Measurements from ENCODE around the gene IP6K3. TPM values are rescaled to one million over a fixed set of nuclear protein-coding genes. Genes with fewer than 3 reads are reported as not detected.

IP6K3 gene
- total RNA-seq, 1 donor from 2014 or later = not detected

DNA sequence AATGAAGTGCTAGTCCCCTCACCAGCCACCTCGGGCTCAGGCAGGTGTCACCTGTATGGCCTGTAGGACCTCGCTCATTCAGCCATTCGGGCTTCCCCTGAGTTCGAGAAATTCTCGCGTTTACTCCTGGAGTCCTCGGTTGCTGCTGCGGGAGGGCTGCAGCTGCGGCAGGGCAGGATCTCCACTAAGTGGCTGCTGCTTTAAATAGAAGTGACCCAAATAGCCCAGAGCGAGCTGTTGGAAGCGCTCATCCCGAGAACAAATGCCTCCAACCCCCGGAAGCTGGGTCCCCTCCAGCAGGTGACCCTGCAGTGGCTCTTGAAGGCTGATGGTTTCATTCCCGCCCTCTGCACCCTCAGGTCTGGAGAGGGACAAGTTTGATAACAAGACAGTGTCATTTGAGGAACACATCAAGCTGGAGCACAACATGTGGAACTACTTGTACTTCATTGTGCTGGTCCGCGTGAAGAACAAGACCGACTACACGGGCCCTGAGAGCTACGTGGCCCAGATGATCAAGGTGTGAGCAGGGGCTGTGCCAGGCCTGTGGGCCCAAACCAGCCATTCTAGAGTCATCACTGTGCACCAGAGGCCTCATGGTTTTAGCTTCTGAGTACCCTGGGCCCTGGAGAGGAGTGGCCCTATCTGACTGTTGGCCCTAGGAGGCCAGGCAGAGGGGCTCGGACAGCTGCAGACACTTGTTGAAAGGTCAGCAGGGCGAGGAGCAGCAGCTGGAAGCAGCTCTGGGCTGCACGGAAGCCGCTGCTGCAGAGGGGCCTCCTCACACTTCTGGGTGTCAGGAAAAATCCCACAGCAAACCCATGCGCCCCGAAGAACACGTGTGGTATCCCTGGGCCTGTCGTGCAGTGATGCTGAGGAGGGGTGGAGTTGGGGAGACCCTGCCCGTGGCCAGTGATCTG, 53.3 kb downstream of the IP6K3 start:
- no peak for DNase-seq (ENCODE audit: extremely low read depth, low read depth, low spot score)

DNA sequence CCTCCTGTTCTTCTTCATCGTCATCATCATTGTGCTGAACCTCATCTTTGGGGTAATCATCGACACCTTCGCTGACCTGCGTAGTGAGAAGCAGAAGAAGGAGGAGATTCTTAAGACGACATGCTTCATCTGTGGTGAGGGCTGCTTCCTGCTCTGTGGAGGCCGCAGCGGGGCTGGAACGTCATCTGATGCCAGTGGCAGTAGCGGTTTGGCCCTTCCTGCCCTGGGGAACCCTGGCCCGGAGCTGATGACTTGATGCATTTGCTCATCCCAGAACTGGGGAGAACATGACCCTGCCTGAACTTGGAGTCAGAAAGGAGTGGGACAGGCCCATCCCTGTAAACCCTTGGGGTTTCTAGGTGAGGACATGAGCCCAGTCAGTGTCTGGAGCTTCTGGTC, 53.9 kb downstream of the IP6K3 start:
- no peak for DNase-seq (ENCODE audit: extremely low read depth, low read depth, low spot score)

DNA sequence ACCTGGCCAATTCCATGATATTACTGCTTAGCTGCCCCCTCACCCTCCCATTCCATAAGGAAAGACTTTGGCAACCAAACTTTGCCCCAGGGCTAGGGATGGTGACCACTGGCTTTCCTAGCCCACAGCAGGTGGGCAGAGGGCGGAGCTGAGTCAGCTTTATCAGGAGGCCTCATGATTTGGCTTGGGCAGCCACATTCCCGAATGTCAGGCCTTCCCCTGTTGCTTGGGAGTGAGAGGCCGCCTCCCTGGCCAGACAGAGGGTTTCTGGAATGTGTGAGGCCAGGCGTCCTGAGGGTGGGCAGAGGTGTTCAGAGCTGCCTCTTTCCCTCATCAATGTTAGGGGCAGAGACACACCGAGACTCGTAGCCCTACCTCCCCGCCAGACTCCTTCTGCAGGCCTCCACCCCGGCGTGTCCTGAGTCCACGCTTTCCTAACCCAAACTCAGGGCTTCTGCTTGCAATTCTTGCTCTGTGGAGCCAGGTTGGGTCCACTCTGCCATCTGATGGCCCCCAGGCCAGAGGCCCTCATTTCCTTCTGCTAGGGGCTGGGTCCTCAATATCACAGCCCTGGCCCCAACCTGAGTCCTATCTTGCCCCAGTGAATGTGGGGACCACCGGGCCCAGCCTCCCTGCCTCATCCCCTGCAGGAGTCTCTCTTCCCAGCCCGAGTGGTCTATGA, 54.5 kb downstream of the IP6K3 start:
- no peak for DNase-seq (ENCODE audit: extremely low read depth, low read depth, low spot score)

DNA sequence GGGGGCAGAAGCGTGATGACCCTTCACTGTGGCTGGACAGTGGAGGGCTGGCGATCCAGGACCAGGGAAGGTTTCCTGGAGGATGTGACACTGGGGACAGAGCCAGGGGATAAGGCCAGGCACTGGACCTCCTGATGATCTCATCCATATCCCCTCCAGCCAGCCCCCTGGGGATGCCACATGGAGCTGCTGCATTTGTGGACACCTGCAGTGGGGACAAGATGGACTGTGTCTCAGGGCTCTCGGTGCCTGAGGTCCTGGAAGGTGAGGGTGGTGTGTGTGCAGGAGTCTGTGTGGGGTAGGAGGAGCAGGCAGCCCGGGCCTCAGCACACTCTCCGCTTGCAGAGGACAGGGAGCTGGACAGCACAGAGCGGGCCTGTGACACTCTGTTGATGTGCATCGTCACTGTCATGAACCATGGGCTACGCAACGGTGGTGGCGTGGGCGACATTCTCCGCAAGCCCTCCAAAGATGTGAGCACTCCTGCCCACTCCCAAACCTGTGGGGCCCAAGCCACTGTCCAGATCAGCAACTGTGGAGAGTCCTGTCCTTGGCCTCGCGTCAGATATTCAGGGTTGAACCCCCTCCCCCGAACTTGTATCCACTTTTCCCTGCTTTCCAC, 55.1 kb downstream of the IP6K3 start:
- no peak for DNase-seq (ENCODE audit: extremely low read depth, low read depth, low spot score)

DNA sequence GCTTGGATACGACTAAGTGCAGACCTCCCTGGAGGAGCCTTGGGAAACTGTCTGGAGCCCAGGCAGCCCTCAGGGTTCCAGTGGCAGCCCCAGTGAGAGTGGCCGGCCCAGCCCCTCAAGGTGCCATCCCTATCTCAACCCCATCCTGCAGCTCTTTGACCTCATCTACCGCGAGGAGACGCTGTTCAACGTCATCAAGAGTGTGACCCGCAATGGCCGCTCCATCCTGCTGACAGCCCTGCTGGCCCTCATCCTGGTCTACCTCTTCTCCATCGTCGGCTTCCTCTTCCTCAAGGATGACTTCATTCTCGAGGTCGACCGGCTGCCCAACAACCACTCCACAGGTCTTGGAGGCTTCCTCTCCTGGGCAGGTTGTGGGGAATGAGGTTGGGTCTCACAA, 55.9 kb downstream of the IP6K3 start:
- no peak for DNase-seq (ENCODE audit: extremely low read depth, low read depth, low spot score)

DNA sequence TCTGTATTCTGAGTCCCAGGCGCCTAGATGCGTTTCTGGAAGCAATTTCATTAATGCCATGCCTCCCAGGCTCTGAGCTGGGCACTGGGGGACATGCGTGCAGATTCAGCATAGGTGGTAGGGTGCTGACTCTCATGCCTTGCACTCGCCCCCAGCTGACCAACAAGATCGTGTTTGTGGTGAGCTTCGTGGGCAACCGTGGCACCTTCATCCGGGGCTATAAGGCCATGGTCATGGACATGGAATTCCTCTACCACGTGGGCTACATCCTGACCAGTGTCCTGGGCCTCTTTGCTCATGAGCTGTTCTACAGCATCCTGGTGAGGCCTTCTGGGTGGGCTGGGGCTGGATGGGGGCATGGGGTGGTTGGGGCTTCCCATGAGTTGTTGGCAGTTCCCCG, 56.8 kb downstream of the IP6K3 start:
- DNase-seq (ENCODE audit: extremely low read depth, low read depth, low spot score) = no peak

DNA sequence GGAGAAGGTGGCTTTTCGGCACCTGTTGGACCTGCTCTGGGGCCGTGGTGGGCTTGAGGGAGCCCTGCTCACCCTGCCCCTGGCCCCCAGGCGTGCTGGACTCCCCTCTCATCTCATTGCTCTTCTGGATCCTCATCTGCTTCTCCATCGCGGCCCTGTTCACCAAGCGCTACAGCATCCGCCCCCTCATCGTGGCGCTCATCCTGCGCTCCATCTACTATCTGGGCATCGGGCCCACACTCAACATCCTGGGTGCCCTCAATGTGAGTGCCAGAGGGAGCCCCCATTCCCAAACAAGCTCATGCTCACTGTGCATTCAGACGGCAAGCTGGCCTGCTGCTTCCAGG, 57.6 kb downstream of the IP6K3 start:
- no peak for DNase-seq (ENCODE audit: extremely low read depth, low read depth, low spot score)

DNA sequence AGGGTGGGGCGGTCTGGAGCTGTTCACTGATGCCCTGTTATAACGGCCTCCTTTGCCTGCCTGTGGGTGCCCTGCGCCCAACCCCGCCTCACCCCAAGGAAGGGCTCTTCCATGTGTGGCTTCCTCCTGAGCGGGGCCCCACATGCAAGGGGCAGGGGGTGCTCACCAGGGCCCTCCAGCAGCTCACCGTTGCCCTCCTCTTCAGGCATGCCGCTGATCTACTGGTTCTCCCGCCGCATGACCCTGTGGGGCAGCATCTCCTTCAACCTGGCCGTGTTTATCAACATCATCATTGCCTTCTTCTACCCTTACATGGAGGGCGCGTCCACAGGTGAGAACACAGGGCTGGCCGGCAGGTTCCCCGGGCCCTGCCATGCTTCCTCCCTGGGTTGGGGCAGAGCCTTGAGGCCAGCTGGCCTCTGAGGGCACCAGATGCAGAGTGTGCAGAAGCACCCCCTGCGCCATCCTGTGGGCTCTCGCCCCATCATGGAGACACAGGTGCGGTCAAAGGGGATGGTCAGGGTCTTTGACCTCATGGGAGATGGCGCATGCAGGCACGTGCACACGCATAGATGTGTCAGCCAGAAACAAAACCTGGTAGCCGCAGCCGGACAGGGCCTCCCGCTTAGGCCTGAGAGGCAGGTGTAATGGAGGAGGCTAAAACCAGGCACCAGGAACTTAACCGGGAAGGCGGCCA, 58.1 kb downstream of the IP6K3 start:
- no peak for DNase-seq (ENCODE audit: extremely low read depth, low read depth, low spot score)

DNA sequence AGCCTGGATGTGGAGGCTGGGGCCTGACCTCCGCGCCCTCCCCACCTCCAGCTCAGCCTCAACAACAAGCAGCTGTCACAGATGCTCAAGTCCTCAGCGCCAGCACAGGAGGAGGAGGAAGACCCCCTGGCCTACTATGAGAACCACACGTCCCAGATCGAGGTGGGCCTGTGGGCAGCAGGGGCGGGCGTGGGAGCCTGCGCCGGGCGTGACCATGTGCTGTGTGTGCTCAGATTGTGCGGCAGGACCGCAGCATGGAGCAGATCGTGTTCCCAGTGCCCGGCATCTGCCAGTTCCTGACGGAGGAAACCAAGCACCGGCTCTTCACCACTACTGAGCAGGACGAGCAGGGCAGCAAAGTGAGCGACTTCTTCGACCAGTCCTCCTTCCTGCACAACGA, 58.7 kb downstream of the IP6K3 start:
- no peak for DNase-seq (ENCODE audit: extremely low read depth, low read depth, low spot score)

DNA sequence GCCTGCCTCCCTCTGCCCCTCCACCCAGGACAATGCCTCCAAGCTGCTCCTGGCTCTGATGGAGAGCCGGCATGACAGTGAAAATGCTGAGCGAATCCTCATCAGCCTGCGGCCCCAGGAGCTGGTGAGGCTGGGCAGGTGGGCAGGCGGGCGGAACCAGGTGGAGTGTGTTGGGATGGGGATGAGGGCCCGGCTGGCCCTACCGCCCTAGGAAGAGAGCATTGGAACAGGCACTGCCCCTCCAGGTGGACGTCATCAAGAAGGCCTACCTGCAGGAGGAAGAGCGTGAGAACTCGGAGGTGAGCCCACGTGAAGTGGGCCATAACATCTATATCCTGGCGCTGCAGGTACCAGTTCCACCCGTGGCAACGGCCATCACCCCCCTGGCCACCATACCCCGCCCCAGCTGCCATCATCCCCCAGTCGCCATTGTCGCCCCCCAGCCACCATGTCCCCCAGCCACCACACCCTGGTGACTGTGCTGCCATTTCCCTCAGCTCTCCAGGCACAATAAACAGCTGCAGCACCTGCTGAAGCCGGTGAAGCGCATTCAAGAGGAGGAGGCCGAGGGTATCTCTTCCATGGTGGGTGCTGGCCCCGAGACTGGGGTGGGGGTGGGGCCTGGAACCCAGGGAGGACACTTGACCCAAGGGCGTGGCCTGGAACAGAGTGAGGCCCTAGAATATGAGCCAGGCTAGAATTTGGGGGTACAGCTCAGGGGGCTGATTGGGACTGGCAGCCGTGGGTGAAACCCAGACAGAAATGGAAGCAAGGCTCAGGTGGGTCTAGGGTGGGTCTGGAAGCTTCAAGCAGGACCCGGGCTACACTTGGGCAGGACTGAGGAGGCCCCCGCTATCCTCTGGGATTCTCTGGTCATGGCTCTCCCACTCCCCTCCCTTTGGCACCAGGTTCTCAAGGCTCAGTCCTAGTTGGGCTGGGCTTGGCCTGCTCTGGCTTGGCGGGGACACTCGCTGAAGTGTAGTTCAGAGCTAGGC, 59.4 kb downstream of the IP6K3 start:
- DNase-seq (ENCODE audit: extremely low read depth, low read depth, low spot score) = no peak

DNA sequence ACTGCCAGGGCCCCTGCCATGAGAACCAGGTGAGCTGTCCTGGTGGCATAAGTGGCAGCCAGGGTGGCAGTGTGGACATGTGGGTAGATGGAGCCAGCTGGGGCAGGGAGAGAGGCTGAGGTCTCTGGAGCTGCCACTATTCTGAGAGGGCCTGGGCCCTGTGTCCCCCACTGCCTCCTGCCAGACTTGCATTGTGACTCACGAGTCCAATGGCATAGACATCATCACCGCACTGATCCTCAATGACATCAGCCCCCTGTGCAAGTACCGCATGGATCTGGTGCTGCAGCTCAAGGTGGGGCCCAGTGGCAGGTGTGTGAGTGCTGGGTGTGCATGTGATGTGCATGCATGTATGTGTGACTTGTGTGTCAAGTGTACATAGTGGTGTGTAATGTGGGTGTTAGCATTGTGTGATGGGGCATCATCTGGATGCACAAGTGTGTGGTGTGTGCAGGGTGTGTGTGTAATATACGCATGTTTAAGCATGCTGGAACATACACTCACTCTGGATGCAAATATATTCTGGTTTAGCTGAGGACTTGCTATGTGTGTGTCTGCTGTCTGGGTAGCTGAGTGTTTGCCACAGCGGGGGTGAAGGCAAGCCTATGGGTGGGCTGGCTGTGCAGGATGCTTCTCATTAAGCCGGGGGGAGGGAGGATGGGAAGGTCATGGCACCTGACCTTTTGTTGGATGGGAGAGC, 60.3 kb downstream of the IP6K3 start:
- DNase-seq (ENCODE audit: extremely low read depth, low read depth, low spot score) = no peak

DNA sequence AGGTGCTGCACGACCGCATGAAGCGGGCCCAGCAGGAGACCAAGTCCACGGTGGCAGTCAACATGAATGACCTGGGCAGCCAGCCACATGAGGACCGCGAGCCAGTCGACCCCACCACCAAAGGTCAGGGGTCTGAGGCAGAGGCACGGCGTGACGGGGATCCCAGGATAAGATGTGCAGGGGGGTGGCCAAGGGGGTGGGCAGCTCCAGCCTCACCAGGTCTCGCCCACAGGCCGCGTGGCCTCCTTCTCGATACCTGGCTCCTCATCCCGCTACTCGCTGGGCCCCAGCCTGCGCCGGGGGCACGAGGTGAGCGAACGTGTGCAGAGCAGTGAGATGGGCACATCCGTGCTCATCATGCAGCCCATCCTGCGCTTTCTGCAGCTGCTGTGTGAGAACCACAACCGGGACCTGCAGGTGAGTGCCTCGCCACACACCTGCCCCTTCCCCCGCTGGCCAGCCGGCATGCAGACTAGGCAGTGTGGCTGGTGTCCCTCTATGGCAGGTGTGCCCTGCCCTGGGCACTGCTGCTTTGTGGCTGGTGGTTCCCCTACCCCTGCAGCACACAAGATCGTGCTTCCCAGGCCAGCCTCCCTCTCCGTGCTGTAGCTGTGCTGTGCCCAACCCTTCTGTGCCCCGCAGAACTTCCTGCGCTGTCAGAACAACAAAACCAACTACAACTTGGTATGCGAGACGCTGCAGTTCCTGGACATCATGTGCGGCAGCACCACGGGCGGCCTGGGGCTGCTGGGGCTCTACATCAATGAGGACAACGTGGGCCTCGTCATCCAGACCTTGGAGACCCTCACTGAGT, 61.1 kb downstream of the IP6K3 start:
- no peak for DNase-seq (ENCODE audit: extremely low read depth, low read depth, low spot score)

DNA sequence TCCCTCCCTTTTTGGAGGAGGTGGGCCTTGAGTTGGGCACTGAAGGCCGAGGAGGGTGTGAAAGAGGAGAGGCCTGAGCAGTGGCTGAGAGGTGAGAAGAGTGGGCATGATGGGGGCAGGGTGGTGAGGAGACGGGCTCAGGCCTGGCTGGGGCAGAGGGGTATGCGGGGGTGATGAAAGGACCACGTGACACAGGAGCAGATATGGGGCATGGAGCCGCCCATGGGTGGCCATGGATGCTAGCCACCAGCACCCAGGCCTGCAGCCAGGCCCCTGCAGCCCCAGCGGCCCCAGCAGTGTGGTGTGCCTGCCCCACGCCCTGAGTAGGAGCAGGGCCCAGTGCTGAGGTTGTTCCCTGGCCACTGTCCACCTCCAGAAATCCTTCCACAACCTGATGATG, 61.7 kb downstream of the IP6K3 start:
- DNase-seq (ENCODE audit: extremely low read depth, low read depth, low spot score) = no peak

DNA sequence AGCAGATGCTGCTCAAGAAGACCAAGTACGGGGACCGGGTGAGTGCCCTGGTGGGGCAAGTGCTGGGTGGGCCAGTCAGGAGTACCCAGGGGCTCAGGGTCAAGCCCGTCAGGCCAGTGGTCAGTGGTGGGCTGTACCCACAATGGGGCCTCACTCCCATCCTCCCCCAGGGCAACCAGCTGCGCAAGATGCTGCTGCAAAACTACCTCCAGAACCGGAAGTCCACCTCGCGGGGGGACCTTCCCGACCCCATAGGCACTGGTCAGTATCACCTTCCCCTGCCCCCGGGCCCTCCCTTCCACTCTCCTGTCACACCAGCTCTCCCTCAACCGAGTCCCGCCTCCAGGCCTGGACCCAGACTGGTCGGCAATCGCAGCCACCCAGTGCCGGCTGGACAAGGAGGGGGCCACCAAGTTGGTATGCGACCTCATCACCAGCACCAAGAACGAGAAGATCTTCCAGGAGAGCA, 62.2 kb downstream of the IP6K3 start:
- DNase-seq (ENCODE audit: extremely low read depth, low read depth, low spot score) = no peak

DNA sequence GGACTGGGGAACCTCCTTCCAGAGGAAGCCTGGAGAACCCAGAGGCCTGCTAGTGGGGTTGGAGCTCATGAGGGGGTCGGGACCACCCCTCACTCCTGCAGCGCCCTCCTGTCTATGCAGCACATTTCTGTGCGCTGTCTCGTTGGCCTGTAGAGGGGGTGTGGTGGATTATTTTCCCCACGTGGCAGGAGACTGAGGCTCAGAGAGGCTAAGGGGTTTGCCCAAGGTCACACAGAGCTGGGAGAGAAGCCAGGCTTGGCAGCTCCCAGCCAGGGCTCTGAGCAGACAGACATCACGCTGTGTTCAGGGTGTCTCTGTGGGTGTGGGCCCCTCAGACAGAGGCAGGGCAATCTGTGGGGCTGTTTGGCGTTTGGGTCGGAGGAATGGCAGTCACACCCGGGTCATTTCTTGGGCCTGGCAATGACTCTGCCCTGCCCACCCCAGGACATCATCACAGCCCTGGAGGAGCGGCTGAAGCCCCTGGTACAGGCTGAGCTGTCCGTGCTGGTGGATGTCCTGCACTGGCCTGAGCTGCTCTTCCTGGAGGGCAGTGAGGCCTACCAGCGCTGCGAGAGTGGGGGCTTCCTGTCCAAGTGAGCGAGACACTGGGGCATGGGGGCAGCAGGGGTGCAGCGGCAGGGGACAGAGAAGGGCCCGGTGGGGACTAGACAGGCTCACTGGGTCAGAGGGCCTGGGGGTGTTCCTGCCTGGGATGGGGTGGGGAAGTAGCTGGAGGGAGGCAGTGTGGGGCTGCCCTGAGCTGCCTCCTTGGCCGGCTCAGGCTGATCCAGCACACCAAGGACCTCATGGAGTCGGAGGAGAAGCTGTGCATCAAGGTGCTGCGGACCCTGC, 62.9 kb downstream of the IP6K3 start:
- no peak for DNase-seq (ENCODE audit: extremely low read depth, low read depth, low spot score)

DNA sequence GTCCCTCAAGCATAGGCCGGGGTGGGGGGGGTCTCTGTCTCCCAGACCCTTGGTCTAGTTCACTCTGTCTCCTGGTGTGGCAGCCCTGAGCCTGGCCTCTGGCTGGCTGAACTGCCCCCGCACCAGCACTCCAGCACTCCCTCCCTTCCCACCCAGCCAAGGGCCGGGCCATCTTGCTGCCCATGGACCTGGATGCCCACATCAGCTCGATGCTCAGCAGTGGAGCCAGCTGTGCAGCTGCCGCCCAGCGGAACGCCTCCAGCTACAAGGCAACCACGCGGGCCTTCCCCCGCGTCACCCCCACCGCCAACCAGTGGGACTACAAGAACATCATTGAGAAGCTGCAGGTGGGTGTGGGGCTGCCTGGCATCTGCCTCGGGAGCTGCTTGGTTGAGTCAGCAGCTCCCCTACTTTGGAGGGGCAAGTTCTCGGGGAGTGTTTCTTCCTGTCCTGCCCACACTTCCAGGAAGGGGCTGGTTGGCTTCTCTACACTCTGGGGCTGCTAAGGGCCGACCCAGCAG, 63.6 kb downstream of the IP6K3 start:
- no peak for DNase-seq (ENCODE audit: extremely low read depth, low read depth, low spot score)

DNA sequence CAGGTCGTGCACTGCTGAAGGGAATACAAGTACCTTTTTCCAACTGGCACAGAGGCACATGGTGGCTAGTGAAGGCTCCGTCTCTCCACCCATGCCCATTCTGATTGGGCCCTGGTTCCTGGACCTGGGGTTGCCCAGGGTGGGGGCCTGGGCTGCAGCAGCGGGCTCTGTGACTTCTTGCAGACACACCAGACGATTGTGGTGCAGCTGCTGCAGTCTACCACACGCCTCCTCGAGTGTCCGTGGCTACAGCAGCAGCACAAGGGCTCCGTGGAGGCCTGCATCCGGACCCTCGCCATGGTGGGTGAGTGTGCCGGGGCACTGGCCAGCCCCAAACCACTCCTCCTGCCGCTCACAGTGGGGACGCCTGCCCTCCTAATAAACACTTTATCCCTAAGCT, 64.4 kb downstream of the IP6K3 start:
- DNase-seq (ENCODE audit: extremely low read depth, low read depth, low spot score) = no peak
